GM12878 (cell line): Measurements from ENCODE around the gene DLG4. TPM values are rescaled to one million over a fixed set of nuclear protein-coding genes. Genes with fewer than 3 reads are reported as not detected.

Experiments used
- BRCA1 ChIP-seq: IDR thresholded peaks from 2 replicates; pipeline ENCODE4 v1.6.1; 2011; ENCODE audit warnings: low read depth, low read length, improper control_type of control experiment
- EGR1 ChIP-seq, 2 experiments: IDR thresholded peaks; 1 replicate in 1 of 2; 2 replicates in 1 of 2; pipeline ENCODE4 v1.6.1; 2011 to 2012; ENCODE audit warnings: low read depth in 2 of 2, low read length in 2 of 2, borderline replicate concordance in 1 of 2, mild to moderate bottlenecking in 1 of 2, moderate library complexity in 1 of 2
- EP300 ChIP-seq, 2 experiments: fragments of 150-350 bp in 1 of 2; IDR thresholded peaks; 2 replicates each; pipeline ENCODE4 v1.6.1; 2011 to 2012; ENCODE audit warnings: low read depth in 2 of 2, low read length in 2 of 2, borderline replicate concordance in 1 of 2, improper control_type of control experiment in 1 of 2, inconsistent platforms in 1 of 2; ENCODE audit not compliant: control insufficient read depth in 1 of 2
- RELA ChIP-seq: fragments of 450-650 bp; IDR thresholded peaks from 2 replicates; pipeline ENCODE4 v1.8.0; 2014; ENCODE audit warnings: borderline replicate concordance; ENCODE audit not compliant: partially characterized antibody
- SIN3A ChIP-seq: IDR thresholded peaks from 2 replicates; pipeline ENCODE4 v1.6.1; 2012; ENCODE audit warnings: low read depth, low read length, improper control_type of control experiment
- ZNF622 ChIP-seq: fragments of 450-650 bp; IDR thresholded peaks from 2 replicates; pipeline ENCODE4 v1.6.1; 2017; ENCODE audit warnings: mild to moderate bottlenecking, inconsistent platforms
- polyA plus RNA-seq, 11 experiments: library from polyadenylated mRNA; depleted of rRNA in 4 of 11; unstranded in 6 of 11; stranded (reverse) in 5 of 11; fragments of >200 nt; fragmentation: Nextera tagmentation in 4 of 11; fragmentation: Illumina TruSeq in 1 of 11; extraction: Ambion mirVana in 4 of 11; extraction: Trizol in 1 of 11; gene quantifications; 1 replicate in 1 of 11; 2 replicates in 10 of 11; pipeline versions ENCODE4 v1.2.1 to v1.2.3, GENCODE V29; 2011 to 2016; ENCODE audit warnings: inconsistent platforms in 2 of 11, missing spikeins in 2 of 11, low read depth in 1 of 11
- total RNA-seq, 4 experiments: library from RNA; depleted of rRNA in 3 of 4; stranded (reverse); fragments of >200 nt in 3 of 4; fragmentation: Illumina TruSeq in 1 of 4; extraction: Trizol in 1 of 4; gene quantifications; 2 replicates each; pipeline versions ENCODE4 v1.2.1 to v1.2.3, GENCODE V29; 2013 to 2021
- TF ChIP-seq, protein P1 (sequence below): fragments of 150-350 bp; IDR thresholded peaks from 2 replicates; pipeline ENCODE4 v1.6.1; 2016; ENCODE audit warnings: low read depth, low read length

Gene DLG4
- total and polyA plus RNA-seq, 10 of the 15 experiments (the other 5 are each of a cell fraction or from before 2014, with no cell fraction given), result 0.07 to 4.1 (median 1.3) TPM

DNA sequence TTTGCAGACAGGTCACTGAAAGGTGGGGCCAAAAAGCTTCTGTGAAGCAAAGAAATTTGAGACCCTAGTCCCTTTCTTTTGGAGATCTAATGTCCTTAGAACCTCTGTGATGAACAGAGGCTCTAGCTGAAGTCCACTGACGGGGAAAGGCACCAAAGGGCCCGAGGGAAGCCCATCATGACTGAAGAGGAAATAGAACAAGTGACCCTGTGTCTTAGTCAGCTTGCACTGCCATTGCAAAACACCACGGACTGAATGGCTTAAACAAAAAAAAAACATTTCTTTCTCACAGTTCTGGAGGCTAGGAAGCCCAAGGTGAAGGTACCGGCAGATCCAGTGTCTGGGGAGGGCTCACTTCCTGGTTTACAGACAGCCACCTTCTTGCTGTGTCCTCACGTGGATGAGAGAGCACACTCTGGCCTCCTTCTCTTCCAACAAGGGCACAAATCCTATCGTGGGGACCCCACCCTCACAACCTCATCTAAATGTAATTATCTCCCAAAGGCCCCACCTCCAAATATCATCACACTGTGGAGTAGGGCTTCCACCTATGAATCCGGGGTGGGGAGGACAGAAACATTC is 80.7 kb downstream of the DLG4 start (continued):
- TF ChIP-seq ZNF622 (no peak), RELA (no peak), EP300 (IDR thresholded peaks at IDR 0.05; ENCODE audit: borderline replicate concordance in 1 of 2, control insufficient read depth in 1 of 2, low read depth in 2 of 2, low read length in 2 of 2) (no peak), SIN3A (no peak), BRCA1 (no peak), EGR1 (IDR thresholded peaks at IDR 0.05; ENCODE audit: borderline replicate concordance in 1 of 2, low read depth in 2 of 2, low read length in 2 of 2) (no peak)
- TF ChIP-seq, protein P1, sequence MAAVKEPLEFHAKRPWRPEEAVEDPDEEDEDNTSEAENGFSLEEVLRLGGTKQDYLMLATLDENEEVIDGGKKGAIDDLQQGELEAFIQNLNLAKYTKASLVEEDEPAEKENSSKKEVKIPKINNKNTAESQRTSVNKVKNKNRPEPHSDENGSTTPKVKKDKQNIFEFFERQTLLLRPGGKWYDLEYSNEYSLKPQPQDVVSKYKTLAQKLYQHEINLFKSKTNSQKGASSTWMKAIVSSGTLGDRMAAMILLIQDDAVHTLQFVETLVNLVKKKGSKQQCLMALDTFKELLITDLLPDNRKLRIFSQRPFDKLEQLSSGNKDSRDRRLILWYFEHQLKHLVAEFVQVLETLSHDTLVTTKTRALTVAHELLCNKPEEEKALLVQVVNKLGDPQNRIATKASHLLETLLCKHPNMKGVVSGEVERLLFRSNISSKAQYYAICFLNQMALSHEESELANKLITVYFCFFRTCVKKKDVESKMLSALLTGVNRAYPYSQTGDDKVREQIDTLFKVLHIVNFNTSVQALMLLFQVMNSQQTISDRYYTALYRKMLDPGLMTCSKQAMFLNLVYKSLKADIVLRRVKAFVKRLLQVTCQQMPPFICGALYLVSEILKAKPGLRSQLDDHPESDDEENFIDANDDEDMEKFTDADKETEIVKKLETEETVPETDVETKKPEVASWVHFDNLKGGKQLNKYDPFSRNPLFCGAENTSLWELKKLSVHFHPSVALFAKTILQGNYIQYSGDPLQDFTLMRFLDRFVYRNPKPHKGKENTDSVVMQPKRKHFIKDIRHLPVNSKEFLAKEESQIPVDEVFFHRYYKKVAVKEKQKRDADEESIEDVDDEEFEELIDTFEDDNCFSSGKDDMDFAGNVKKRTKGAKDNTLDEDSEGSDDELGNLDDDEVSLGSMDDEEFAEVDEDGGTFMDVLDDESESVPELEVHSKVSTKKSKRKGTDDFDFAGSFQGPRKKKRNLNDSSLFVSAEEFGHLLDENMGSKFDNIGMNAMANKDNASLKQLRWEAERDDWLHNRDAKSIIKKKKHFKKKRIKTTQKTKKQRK, result no peak
- TF ChIP-seq, all 136 proteins: peak for 0
